Mucosa of gallbladder (tissue), 1 donor: ENCODE results near the gene SULF2. TPM values are rescaled to one million over a fixed set of nuclear protein-coding genes. Genes with fewer than 3 reads are reported as not detected.

Experiments
- DNase-seq: peaks from one replicate; pipeline ENCODE4 v3.0.0-alpha.2; 2020; ENCODE audit warnings: low spot score
- total RNA-seq: library from RNA; stranded (reverse); gene quantifications from one replicate; pipeline ENCODE4 v1.2.1, GENCODE V29; 2021
- donor health status: DM: no; HTN: no; CAD: no.

SULF2 gene
- total RNA-seq, 1 donor from 2014 or later = 74.8 TPM

- DNase-seq = peak; percentile 59
These were observed 22.5 kb downstream of the SULF2 start for GRCh38 chr20:47762699-47763268.

DNA sequence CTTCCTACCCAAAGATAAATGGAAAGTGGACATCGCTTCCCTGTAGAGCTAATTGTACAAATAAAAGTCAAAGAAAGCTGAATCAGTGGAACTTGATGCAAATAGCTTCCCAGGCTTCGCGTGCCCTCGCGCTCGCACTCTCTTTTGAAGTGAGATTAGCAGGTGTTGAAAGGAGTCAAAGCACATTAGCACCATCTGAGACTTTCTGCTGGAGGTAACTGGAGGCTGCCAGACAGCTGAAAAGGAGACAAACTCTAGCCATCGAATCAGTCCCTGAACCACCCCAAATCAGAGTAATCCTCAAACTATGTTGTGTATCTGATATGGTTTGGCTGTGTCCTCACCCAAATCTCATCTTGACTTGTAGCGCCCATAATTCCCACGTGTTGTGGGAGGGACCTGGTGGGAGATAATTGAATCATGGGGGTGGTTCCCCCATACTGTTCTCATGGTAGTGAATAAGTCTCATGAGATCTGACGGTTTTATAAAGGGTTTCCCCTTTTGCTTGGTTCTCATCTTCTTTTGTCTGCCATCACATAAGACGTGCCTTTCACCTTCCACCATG, 23.7 kb downstream of the SULF2 start:
- no peak for DNase-seq

DNA sequence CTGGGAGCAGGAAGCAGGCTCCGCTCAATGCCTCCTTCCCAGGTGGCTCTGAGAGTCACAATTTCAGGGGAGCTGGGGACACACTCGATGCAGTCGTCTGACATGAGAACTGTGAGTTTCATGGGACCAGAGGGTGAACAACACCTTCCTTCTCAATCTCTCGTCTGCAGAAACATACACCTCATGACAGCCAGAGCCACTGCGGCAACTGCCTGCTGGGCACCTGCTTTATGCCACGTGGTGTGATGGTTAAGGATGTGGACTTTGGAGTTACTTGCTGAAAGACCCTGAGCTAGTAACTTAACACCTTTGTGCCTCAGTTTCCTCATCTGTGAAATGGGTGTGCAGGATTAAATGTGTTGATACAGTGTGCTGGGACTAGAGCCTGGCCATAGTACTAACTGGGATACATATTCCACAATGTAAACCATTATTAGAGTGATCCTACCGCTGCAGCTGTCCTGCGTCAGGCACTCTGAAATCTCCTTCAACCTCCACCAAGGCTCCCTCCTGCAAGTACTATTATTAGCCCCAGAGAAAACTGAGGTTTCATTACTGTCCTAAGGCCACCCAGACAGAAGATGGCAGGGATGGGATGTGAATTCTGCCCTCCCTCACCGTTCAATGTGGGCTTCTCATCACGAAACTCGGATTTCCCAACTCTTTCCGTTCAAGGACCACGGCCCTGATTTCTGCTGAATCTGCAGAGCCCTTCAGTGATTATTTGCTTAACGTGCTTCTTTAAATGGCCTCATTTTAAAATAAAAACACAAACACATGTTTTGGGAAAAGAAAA, 24.4 kb downstream of the SULF2 start:
- DNase-seq = no peak

GRCh38 chr20:47758517-47759450, 26.5 kb downstream of the SULF2 start:
- DNase-seq = no peak

- DNase-seq = no peak
These were observed 27.9 kb downstream of the SULF2 start for GRCh38 chr20:47757145-47758035.

- DNase-seq = no peak
These were observed 30.2 kb downstream of the SULF2 start for GRCh38 chr20:47754946-47755652.

DNA sequence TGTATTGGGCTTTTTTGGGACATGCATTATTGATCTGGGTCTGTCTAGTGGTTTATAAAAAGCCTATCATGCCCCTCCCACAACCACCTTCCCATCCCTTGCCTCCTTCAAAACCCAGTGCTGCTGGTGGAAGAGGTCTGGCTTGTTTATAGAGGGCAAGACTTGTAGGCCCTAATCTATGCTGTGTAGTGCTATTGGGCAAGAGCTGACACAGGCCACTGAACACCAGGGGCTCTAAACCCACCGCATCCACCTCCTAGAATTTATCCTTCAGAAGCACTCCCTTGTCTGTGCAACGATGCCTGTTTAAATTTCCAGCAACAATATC, 30.9 kb downstream of the SULF2 start:
- no peak for DNase-seq

DNA sequence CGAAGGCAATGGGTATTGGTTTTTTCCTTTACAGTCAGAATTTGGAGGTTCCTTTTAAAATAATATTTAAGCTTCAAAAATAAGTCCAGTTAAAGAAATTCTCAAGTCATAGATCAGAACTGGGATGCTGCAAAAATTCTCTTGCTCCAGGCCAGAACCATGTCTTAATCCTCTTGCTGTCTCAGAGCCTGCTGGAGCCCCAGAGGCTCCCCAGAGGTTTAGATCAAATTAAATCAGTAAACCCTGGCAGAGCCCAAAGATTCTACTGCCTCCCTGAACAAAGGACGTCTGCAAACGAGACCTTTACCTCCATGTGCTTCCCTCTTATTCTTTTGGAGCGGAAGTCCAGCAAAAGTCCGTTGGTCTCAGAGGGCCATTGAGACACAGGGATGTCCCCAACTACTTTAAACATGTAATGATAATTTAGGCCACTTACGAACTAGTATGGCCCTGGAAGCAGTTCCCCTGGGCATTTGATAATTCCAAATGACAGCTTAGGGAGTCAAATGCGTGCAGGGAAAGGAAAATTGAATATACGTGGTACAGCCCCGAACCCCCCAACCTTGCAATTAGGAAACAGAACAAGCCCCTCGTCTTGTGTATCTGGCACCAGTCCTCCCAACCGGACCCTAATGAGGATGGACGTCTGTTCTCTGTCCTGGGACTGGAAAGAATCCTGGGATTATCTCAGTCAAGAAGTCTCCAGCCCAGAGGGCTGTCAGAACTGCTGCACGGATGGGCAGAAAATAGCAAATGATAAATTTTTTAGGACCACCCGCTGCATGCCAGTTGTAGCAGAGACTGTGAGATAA, 31.5 kb downstream of the SULF2 start:
- no peak for DNase-seq

DNA sequence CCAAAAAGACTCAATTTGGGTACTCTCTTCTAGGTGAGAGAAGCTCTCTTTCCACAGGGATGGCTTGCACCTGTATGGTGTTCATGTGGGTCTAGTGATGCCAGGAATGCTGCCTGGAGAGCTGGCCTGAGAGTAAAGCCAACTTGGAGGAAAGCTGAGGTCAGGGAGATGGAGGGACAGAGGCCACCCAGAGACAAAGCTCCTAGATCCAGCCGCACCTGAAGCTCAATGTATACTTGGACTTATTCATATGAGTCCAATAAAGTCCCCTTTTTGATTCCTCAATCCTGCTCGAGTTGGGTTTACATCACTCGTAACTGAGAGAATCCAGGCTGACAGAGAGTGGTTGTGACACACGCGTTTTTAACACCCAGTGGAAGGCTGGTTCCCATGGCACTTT, 33.8 kb downstream of the SULF2 start:
- no peak for DNase-seq

GRCh38 chr20:47749339-47749738, 35.9 kb downstream of the SULF2 start:
- peak; percentile 27 for DNase-seq

DNA sequence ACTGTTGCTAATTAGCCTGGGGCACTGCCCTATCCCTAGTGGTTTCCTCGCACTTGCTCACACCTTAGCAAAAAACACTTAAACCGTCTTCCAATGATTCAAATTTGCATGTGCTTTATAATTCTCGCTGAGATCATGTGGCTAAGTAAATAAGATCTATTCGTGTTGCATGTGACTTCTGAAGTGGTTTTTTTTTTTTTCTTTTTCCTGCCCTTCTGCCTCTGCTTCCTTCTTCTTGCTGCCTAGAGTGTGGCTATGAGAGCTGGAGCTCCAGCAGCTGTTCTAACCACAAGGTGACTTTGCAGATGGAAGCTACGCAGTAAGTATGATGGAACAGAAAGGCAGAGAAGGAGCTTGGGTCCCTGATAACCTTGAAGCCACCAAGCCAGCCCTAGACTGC, 36.5 kb downstream of the SULF2 start:
- DNase-seq = no peak

- DNase-seq = no peak
These were observed 37.2 kb downstream of the SULF2 start for GRCh38 chr20:47748069-47748468.

- DNase-seq = no peak
These were observed 37.6 kb downstream of the SULF2 start for GRCh38 chr20:47747669-47748031.

- DNase-seq = no peak
These were observed 40.5 kb downstream of the SULF2 start for GRCh38 chr20:47744803-47745202.

DNA sequence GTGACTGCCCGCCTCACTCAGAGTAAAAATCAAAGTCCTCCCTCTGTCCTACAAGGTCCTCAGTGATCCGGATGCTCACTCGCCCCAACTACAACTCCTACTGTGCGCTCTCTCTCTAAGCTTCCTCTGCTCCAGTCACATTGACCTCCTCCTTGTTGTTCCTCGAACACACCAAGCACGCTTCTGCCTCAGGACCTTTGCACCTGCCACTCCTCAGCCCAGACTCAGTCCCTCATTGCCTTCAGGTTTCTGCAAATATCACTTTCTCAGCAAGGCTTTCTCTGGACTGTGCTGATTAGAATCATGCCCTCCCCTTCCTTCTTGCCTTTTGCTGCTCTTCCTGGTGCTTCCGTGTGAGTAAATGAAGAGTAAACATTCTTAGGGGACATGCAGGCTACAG, 41.6 kb downstream of the SULF2 start:
- no peak for DNase-seq

- DNase-seq = no peak
These were observed 43.3 kb downstream of the SULF2 start for GRCh38 chr20:47741669-47742608.

GRCh38 chr20:47740862-47741184, 44.5 kb downstream of the SULF2 start:
- no peak for DNase-seq

GRCh38 chr20:47740121-47740861, 45.0 kb downstream of the SULF2 start:
- DNase-seq = no peak
